IMR-90 (cell line): ENCODE data around the gene LBH. TPM values are rescaled to one million over a fixed set of nuclear protein-coding genes. Genes with fewer than 3 reads are reported as not detected.

ENCODE experiments used
- ATAC-seq: fragments of 200-7000 bp; cut with Tn5 transposase; 2 replicates; pipeline ENCODE4 v1.9.1; 2020; ENCODE audit warnings: low read depth, mild to moderate bottlenecking, moderate library complexity
- Bru-seq: library from RNA; stranded (reverse); fragments of 400-500 nt; gene quantifications from one replicate; lab custom pipeline; 2021; lab: Mats Ljungman, UMichigan
- BruChase-seq, 2 experiments: library from RNA; stranded (reverse); fragments of 400-500 nt; gene quantifications; one replicate each; lab custom pipeline; 2021; lab: Mats Ljungman, UMichigan
- BruUV-seq: library from RNA; stranded (reverse); fragments of 400-500 nt; replicated peaks from 2 replicates; lab custom pipeline; 2021; lab: Mats Ljungman, UMichigan
- CTCF ChIA-PET: fragments of 300-600 bp; formaldehyde crosslinking; extraction: SDS; loops from one replicate; lab custom pipeline; 2021; ENCODE audit warnings: antibody characterized with exemption; lab: Yijun Ruan, JAX
- POLR2A ChIA-PET: fragments of 300-600 bp; sonication (Branson Sonifier 250); formaldehyde crosslinking; loops from one replicate; lab custom pipeline; 2022; ENCODE audit warnings: antibody characterized with exemption; ENCODE audit not compliant: unreplicated experiment; lab: Charles Lee
- DNase-seq: peaks from one replicate; pipeline ENCODE4 v3.0.0; 2013
- H2AFZ ChIP-seq: replicated peaks from 2 replicates; pipeline ENCODE3; 2013; ENCODE audit warnings: low read length, mild to moderate bottlenecking; ENCODE audit not compliant: poor library complexity
- H2AK5ac ChIP-seq: 2 replicates; pipeline ENCODE4 v1.6.1; 2013; ENCODE audit warnings: low read depth, low read length, inconsistent platforms
- H2AK9ac ChIP-seq: replicated peaks from 2 replicates; pipeline ENCODE3; 2013; ENCODE audit warnings: mild to moderate bottlenecking, low read depth, low read length, moderate library complexity; ENCODE audit not compliant: poor library complexity
- H2BK120ac ChIP-seq: 2 replicates; pipeline ENCODE4 v1.6.1; 2013; ENCODE audit warnings: low read depth, low read length, inconsistent platforms
- H2BK15ac ChIP-seq: 3 replicates; pipeline ENCODE4 v1.6.1; 2013; ENCODE audit warnings: low read depth, low read length, inconsistent platforms
- H2BK20ac ChIP-seq: 2 replicates; pipeline ENCODE4 v1.6.1; 2013; ENCODE audit warnings: low read depth, mild to moderate bottlenecking, inconsistent platforms, low read length, moderate library complexity
- H2BK5ac ChIP-seq: 2 replicates; pipeline ENCODE4 v1.6.1; 2013; ENCODE audit warnings: mild to moderate bottlenecking, low read depth, low read length, inconsistent platforms; ENCODE audit not compliant: poor library complexity, severe bottlenecking
- H3K14ac ChIP-seq: replicated peaks from 2 replicates; pipeline ENCODE4 v1.6.1; 2013; ENCODE audit warnings: low read depth, low read length, inconsistent platforms
- H3K18ac ChIP-seq: 2 replicates; pipeline ENCODE4 v1.6.1; 2013; ENCODE audit warnings: low read depth, low read length, control low read depth
- H3K23ac ChIP-seq: 2 replicates; pipeline ENCODE4 v1.6.1; 2013; ENCODE audit warnings: low read depth, low read length, inconsistent platforms
- H3K27ac ChIP-seq: 2 replicates; pipeline ENCODE4 v1.5.1; 2013; ENCODE audit warnings: mild to moderate bottlenecking, control low read depth, low read length; ENCODE audit not compliant: insufficient read depth
- H3K27me3 ChIP-seq: 2 replicates; pipeline ENCODE4 v1.6.1; 2013; ENCODE audit warnings: low read length; ENCODE audit not compliant: control insufficient read depth, insufficient read depth
- H3K36me3 ChIP-seq: 2 replicates; pipeline ENCODE4 v1.6.1; 2013; ENCODE audit warnings: low read length, mixed read lengths; ENCODE audit not compliant: control insufficient read depth, insufficient read depth
- H3K4ac ChIP-seq: 2 replicates; pipeline ENCODE4 v1.6.1; 2013; ENCODE audit warnings: low read depth, low read length, inconsistent platforms
- H3K4me1 ChIP-seq: 2 replicates; pipeline ENCODE4 v1.6.1; 2013; ENCODE audit warnings: low read length, mixed read lengths; ENCODE audit not compliant: control insufficient read depth, insufficient read depth
- H3K4me2 ChIP-seq: 2 replicates; pipeline ENCODE4 v1.6.1; 2013; ENCODE audit warnings: low read depth, mild to moderate bottlenecking, control low read depth, low read length, moderate library complexity
- H3K4me3 ChIP-seq: 2 replicates; pipeline ENCODE4 v1.5.1; 2013; ENCODE audit warnings: low read depth, mild to moderate bottlenecking, control low read depth, low read length, moderate library complexity; ENCODE audit not compliant: insufficient read depth
- H3K56ac ChIP-seq: 2 replicates; pipeline ENCODE4 v1.6.1; 2013; ENCODE audit warnings: low read length, inconsistent platforms; ENCODE audit not compliant: insufficient read depth; ENCODE audit errors: extremely low read depth
- H3K79me1 ChIP-seq, 2 experiments: 2 replicates each; pipeline ENCODE4 v1.6.1; 2013; ENCODE audit warnings: low read length in 2 of 2, inconsistent platforms in 1 of 2, low read depth in 1 of 2
- H3K9ac ChIP-seq: 2 replicates; pipeline ENCODE4 v1.6.1; 2013; ENCODE audit warnings: low read depth, low read length, control low read depth
- H3K9me1 ChIP-seq: 2 replicates; pipeline ENCODE4 v1.6.1; 2013; ENCODE audit warnings: low read length, inconsistent platforms; ENCODE audit not compliant: insufficient read depth
- H3K9me3 ChIP-seq: 2 replicates; pipeline ENCODE4 v1.6.1; 2013; ENCODE audit warnings: low read length; ENCODE audit not compliant: control insufficient read depth, insufficient read depth
- H4K20me1 ChIP-seq: 2 replicates; pipeline ENCODE4 v1.6.1; 2013; ENCODE audit warnings: low read length, inconsistent platforms; ENCODE audit not compliant: insufficient read depth
- H4K5ac ChIP-seq: 2 replicates; pipeline ENCODE4 v1.6.1; 2013; ENCODE audit warnings: mild to moderate bottlenecking, low read depth, low read length, control low read depth
- H4K8ac ChIP-seq, 2 experiments: 2 replicates each; pipeline ENCODE4 v1.6.1; 2013; ENCODE audit warnings: low read depth in 2 of 2, low read length in 2 of 2, control low read depth in 1 of 2, inconsistent platforms in 1 of 2
- H4K91ac ChIP-seq: 2 replicates; pipeline ENCODE4 v1.6.1; 2013; ENCODE audit warnings: low read depth, low read length, inconsistent platforms; ENCODE audit not compliant: insufficient read depth
- CHD1 ChIP-seq: IDR thresholded peaks from 2 replicates; pipeline ENCODE4 v1.6.1; 2012; ENCODE audit warnings: low read depth, low read length, improper control_type of control experiment
- ELK1 ChIP-seq: fragments of 150-350 bp; IDR thresholded peaks from 2 replicates; pipeline ENCODE4 v1.6.1; 2016; ENCODE audit warnings: low read depth, mild to moderate bottlenecking, low read length, moderate library complexity, borderline replicate concordance
- FOS ChIP-seq: fragments of 150-350 bp; IDR thresholded peaks from 2 replicates; pipeline ENCODE4 v1.6.1; 2016; ENCODE audit warnings: low read depth, low read length
- MAZ ChIP-seq: IDR thresholded peaks from 2 replicates; pipeline ENCODE4 v1.6.1; 2012; ENCODE audit warnings: low read depth, mild to moderate bottlenecking, low read length, improper control_type of control experiment, moderate library complexity, borderline replicate concordance
- NFE2L2 ChIP-seq: fragments of 150-350 bp; IDR thresholded peaks from 2 replicates; pipeline ENCODE4 v1.6.1; 2016; ENCODE audit warnings: low read depth, mild to moderate bottlenecking, low read length
- POLR2A ChIP-seq: IDR thresholded peaks from 2 replicates; pipeline ENCODE4 v1.6.1; 2012; ENCODE audit warnings: mild to moderate bottlenecking, low read depth, low read length
- RAD21 ChIP-seq: IDR thresholded peaks from 2 replicates; pipeline ENCODE4 v1.6.1; 2012; ENCODE audit warnings: low read length, improper control_type of control experiment
- RCOR1 ChIP-seq: IDR thresholded peaks from 2 replicates; pipeline ENCODE4 v1.6.1; 2012; ENCODE audit warnings: mild to moderate bottlenecking, low read length, improper control_type of control experiment; ENCODE audit not compliant: insufficient replicate concordance
- RFX5 ChIP-seq: IDR thresholded peaks from 2 replicates; pipeline ENCODE4 v1.8.0; 2012; ENCODE audit warnings: low read depth, mild to moderate bottlenecking, low read length, moderate library complexity
- SMC3 ChIP-seq: fragments of 150-350 bp; IDR thresholded peaks from 2 replicates; pipeline ENCODE4 v1.6.1; 2016; ENCODE audit warnings: low read depth, mild to moderate bottlenecking, antibody characterized with exemption, low read length, moderate library complexity
- WGBS, 2 experiments: methylation state at CpG; one replicate each; pipeline versions ENCODE4 v1.1.5 to v1.1.7; 2013; ENCODE audit warnings: missing lambda C conversion rate in 2 of 2; ENCODE audit not compliant: insufficient read length in 1 of 2; ENCODE audit errors: extremely low coverage in 2 of 2; 5-methylcytosine and 5-hydroxymethylcytosine counted together
- dilution Hi-C: fragments of 300-500 bp; cut with HindIII; formaldehyde crosslinking; loops from one replicate; pipeline ENCODE4 v1.14.3; 2018; ENCODE audit warnings: low sequenced_read_pairs; ENCODE audit not compliant: unreplicated experiment
- in situ Hi-C: fragments of 300-500 bp; cut with MboI; formaldehyde crosslinking; loops from 3 replicates; pipeline ENCODE4 v1.14.3; 2019; ENCODE audit warnings: low sequenced_read_pairs, inconsistent platforms, mixed read lengths
- intact Hi-C: fragments of 100-400 bp; cut with micrococcal nuclease; formaldehyde crosslinking; loops from 2 replicates; pipeline ENCODE4 v1.10.0; 2022
- long read RNA-seq: library from polyadenylated mRNA; unstranded; transcript quantifications from one replicate; pipeline ENCODE4 v2.0.0, GENCODE V29; 2021; ENCODE audit not compliant: unreplicated experiment
- polyA plus RNA-seq, 3 experiments: library from polyadenylated mRNA; depleted of rRNA; stranded (reverse); fragments of >200 nt; gene quantifications; 2 replicates each; pipeline ENCODE4 v1.2.3, GENCODE V29; 2012; ENCODE audit warnings: low replicate concordance in 1 of 3
- total RNA-seq: library from RNA; depleted of rRNA; stranded (reverse); fragments of >200 nt; gene quantifications from 2 replicates; pipeline ENCODE4 v1.2.3, GENCODE V29; 2012; rRNA removed
- TF ChIP-seq, protein P1 (sequence below): conservative IDR thresholded peaks from 2 replicates; pipeline ENCODE4 v1.5.1; 2012; ENCODE audit warnings: mild to moderate bottlenecking, low read depth, low read length, improper control_type of control experiment

Gene LBH
- total RNA-seq (155 and 158 TPM in 2 replicates), polyA plus RNA-seq (2012; rRNA removed) (163 and 202 TPM in 2 replicates), Bru-seq, nascent RNA (percentile 98 among the genes with signal in this experiment), BruChase-seq, experiment 1, labeled RNA remaining after a 6-hour chase (percentile 90 among the genes with signal in this experiment), BruChase-seq, experiment 2, labeled RNA remaining after a 2-hour chase (percentile 94 among the genes with signal in this experiment)
- polyA plus RNA-seq (2012; cell fraction: cytosol; rRNA removed), result 108 and 247 TPM in 2 replicates
- polyA plus RNA-seq (2012; cell fraction: nucleus; rRNA removed; ENCODE audit: low replicate concordance), result 92.9 and 150 TPM in 2 replicates
- long read RNA-seq, transcript LBH-209 (2 exons, 510 nt), result minor isoform, 24 of 539 reads
- long read RNA-seq, transcript LBH-201 (3 exons, 3,095 nt), result major isoform, 345 of 539 reads
- long read RNA-seq, partial matches to known transcripts, result 8 of 539 reads
- long read RNA-seq, other reads (novel, unspliced or antisense), result 150 of 539 reads

DNA sequence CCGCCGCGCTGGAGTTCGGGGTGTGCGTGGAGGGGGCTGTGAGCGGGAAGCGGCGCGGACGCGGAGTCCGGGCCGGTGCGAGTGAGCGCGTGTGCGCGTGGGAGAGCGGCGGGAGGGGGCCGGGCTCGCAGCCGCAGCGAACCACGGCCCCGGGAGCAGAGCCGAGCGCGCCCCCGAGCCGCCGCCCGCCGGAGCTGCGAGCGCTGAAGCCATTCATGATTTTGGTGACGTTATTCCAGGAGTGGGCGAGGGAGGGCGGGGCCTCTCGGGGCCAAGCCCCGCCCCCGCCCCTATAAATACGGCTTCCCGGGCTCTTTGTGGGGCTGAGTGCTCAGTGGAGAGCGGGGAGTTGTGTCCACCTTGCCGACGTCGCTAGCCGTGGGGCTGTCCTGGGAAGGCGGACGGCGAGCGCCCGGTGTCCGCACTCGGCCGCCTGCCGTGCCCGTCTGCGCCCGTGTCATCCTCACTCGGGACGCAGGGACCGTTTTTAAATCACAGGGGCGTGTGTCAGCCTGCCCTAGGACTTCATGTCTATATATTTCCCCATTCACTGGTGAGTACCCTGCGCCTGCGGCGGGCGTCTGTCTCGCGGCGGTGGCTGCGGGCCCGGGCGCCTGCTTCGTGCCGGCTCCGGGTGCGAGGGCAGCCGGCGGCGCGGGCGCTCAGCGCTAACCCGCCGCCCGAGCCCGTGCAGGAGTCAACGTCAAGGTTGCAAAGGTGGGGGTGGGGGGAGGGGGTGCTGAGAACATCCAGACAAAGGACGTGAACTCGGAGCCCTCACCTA, at the start of gene LBH:
Gene LBH, plus strand, starts transcription at position 323 of the 784 bp plus-strand sequence. Its CDS starts 205 bp downstream, at position 528.
- POLR2A ChIA-PET, result interaction anchor here (0.6 to 1.5 kb wide), 15 partner anchors 11 to 1105 kb away, joined by 3 to 25 read pairs (median 5); no protein-coding TSS in a partner anchor
- in situ Hi-C loops (no loop called here), intact Hi-C loops (loop anchor here (1.0 to 10.0 kb wide), 4 partner anchors 70 to 473 kb away; partner anchors contain the start of gene LCLAT1), dilution Hi-C loops (no loop called here)
- Histone ChIP-seq H3K9ac (peak within 1 kb of the TSS; percentile 100), H3K4me1 (peaks cover 13% of the 10 kb centered on the region), H3K14ac (peak within 1 kb of the TSS; percentile 87), H3K4me2 (peak within 1 kb of the TSS; percentile 84), H2AFZ (peak within 1 kb of the TSS; percentile 92), H3K4me3 (peak within 1 kb of the TSS; percentile 84), H4K8ac (peak within 1 kb of the TSS; percentile 57 to 79), H3K4ac (peak within 1 kb of the TSS; percentile 93), H3K27ac (peak within 1 kb of the TSS; percentile 84), H3K9me1 (peaks cover 20% of the 10 kb centered on the region), H2BK5ac (peak within 1 kb of the TSS; percentile 79), H3K36me3 (peaks cover 35% of the 10 kb centered on the region), H2AK9ac (peak within 1 kb of the TSS; percentile 98), H2BK120ac (peak within 1 kb of the TSS; percentile 88), H3K27me3 (no peaks in the 10 kb centered on the region), H3K79me1 (peaks cover 0 to 43% of the 10 kb centered on the region in 2 experiments; a peak in 2 of 4 replicates), H4K91ac (peak within 1 kb of the TSS; percentile 88), H2AK5ac (peak within 1 kb of the TSS; percentile 48), H4K5ac (peak within 1 kb of the TSS; percentile 8; the same call in 1 of the 2 replicates), H3K9me3 (no peaks in the 10 kb centered on the region), H4K20me1 (peaks cover 51% of the 10 kb centered on the region), H3K56ac (peak within 1 kb of the TSS; percentile 78; the same call in 1 of the 2 replicates), H3K18ac (peak within 1 kb of the TSS; percentile 56), H2BK15ac (no peak within 1 kb of the TSS), H2BK20ac (peak within 1 kb of the TSS; percentile 61; the same call in 1 of the 2 replicates), H3K23ac (peak within 1 kb of the TSS; percentile 95)
- WGBS, 2 experiments, result 1% methylated on average over 17 of the region's 92 CpGs; no CpG with 5 or more reads in 1 of the 2 experiments
- DNase-seq (peak; percentile 90), ATAC-seq (peak; percentile 73)
- no TSS peak for BruUV-seq
- CTCF ChIA-PET, result interaction anchor here (1.6 kb wide), 1 partner anchor 480 kb away, joined by 6 read pairs; no protein-coding TSS in a partner anchor
- TF ChIP-seq SMC3 (peak; percentile 1; the same call in 1 of the 2 replicates), ELK1 (no peak), MAZ (peak; percentile 83), CHD1 (peak; percentile 94; the same call in 1 of the 2 replicates), RFX5 (no peak), RCOR1 (no peak), NFE2L2 (peak; percentile 35; the same call in 1 of the 2 replicates), RAD21 (no peak), POLR2A (peak; percentile 100), FOS (no peak; the same call in 1 of the 2 replicates)
- TF ChIP-seq, protein P1, sequence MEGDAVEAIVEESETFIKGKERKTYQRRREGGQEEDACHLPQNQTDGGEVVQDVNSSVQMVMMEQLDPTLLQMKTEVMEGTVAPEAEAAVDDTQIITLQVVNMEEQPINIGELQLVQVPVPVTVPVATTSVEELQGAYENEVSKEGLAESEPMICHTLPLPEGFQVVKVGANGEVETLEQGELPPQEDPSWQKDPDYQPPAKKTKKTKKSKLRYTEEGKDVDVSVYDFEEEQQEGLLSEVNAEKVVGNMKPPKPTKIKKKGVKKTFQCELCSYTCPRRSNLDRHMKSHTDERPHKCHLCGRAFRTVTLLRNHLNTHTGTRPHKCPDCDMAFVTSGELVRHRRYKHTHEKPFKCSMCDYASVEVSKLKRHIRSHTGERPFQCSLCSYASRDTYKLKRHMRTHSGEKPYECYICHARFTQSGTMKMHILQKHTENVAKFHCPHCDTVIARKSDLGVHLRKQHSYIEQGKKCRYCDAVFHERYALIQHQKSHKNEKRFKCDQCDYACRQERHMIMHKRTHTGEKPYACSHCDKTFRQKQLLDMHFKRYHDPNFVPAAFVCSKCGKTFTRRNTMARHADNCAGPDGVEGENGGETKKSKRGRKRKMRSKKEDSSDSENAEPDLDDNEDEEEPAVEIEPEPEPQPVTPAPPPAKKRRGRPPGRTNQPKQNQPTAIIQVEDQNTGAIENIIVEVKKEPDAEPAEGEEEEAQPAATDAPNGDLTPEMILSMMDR, result 0 out of 2 replicates have a peak, but pooled peaks have one; percentile 7
